CD4-positive, alpha-beta T cell treated with Interleukin-15 for 1 hour (primary cell): ENCODE data around the gene GPRIN3.
A peak's percentile ranks its signal among the peaks of the same experiment; 100 is the strongest.
"Not testable (repeated sequence)": the region's sequence is repeated elsewhere in the genome, so short reads cannot be mapped to it uniquely, and the experiment has no call there.

Experiments
- DNase-seq: peaks from one replicate; pipeline ENCODE4 v3.0.0-alpha.2; 2020

Gene GPRIN3

GRCh38 chr4:89288430-89288829 is 19.2 kb downstream of the GPRIN3 start:
- DNase-seq, result no peak

DNA sequence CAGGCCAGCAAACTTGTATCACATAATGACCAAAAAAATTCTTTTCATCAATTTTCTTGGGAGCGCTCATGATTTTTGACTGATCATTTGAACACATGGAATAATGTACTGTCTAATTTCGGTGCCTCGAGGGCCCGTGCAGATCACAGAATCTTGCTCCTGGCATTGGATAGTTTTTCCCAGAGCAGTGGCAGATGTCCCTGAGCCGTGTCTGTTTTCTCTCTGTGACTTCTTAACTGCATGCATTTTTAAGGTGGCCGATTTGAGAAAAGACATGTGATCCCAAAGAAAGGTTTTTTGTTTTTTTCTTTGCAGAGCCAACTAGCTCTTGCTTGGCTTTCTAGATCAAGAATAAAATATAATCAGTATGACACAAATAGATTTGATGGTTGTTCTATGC is 19.7 kb downstream of the GPRIN3 start:
- DNase-seq, result no peak

GRCh38 chr4:89285745-89286144 is 21.9 kb downstream of the GPRIN3 start:
- DNase-seq, result no peak

DNA sequence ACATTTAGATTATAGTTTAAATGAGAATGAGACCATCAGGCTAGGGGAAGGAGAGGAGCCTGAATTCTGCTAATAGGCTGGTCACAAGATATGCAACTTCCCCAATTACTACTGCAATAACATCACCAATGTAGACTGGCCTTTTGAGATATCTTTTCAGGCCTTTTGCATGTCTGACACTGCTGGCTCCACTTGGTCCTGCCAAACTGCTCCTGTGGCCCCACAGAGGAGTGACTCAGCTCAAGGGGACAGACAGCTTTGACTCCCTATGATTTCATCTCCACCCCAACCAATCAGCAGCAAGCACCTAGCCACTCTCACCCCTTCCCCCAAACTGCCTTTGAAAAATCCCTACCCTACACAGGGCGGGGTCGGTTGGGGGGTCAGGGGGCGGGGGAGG is 22.8 kb downstream of the GPRIN3 start:
- peak; percentile 57 for DNase-seq

DNA sequence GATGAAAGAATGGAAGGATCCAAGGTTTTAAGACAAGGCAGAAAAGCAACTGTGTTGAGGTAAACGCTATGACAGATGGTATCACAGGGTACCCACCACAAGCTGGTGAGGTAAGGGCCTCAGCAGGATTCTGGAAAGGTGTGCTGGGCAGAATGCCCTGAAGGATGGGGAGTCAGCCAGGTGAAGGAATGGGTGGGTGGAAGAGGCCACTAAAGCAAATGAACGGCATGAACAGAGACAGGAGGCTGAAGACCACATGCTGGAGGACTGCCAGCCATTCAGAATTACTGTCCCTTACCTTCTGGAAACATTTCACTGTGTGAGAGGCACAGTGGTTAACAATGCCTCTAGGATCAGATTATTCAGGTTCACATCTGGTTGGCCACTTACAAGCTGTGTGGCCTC is 23.6 kb downstream of the GPRIN3 start:
- no peak for DNase-seq

DNA sequence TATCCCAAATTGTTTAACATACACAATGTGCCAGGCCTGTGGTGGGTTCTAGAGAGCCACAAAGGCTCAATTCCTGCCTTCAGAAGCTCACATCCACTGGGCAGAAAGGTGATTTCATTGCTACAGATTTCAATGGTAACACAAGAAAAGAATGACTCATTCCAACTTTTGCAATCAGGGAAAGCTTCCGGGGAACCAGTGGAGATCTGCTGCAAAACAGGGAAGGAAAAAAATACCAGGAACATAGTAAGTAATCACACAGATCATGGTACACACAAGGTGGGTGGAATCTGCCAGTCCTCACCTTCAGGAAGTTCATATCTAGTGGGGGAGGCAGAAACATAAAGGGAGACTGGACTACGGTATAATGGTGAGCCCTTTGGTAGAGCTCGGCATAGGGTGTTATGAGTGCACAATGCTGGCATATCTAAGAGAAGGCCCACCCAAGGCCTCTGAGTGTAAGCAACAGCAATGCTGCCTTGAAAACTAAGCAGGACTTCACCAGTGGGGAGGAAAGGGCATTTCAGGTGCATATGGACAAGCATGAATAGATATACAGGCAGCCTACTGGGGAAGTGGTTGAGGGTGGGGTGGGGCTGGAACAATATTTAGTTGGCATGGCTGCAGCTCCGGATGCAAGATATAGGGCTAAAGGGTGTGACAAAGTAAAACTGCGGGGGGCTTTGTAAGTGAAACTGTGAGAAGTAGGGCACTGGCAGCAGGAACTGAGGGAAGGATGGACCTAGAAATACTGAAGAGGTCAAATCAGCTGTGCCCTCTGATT is 24.2 kb downstream of the GPRIN3 start:
- peak; percentile 77 for DNase-seq

- DNase-seq, result no peak
Observed at GRCh38 chr4:89279385-89279784, 28.2 kb downstream of the GPRIN3 start.

DNA sequence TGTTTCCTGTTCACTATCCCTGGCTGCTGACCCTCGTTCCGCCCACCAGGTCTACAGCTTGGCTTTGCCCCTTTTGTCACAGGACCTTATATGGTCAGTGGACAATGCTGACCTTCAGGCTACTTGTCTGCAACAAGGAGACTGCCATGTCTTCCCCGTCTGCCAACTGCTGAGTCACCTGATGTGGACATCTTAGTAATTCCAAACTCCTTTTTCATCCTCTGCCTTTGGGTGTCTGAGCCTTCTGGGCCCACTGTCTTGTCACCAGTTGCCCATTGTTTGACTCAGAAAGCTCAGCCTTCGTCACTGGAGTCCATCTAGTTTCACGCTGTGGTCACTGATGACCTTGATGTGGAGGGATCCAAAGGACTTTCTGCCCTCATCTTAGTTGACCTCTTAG is 30.2 kb downstream of the GPRIN3 start:
- DNase-seq, result no peak

DNA sequence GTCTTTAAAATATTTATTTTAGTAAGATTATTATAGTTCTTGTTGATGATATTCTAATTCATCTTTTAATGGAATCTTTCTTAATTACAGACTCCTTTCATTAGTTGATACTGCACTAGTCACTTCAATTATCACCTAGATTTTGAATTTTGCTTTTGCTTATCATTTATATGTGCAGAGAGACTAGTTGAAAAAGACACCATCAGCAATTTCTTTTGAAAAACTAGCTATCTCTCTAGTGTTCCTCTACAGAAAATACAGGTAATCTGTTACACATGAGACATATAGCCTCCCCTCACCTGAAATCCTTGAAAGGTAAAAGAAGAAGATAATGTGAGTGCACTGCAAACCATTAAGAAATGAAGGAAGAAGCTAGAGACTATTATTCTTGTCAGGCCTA is 31.3 kb downstream of the GPRIN3 start:
- DNase-seq, result no peak

GRCh38 chr4:89275587-89275986 is 32.0 kb downstream of the GPRIN3 start:
- no peak for DNase-seq

DNA sequence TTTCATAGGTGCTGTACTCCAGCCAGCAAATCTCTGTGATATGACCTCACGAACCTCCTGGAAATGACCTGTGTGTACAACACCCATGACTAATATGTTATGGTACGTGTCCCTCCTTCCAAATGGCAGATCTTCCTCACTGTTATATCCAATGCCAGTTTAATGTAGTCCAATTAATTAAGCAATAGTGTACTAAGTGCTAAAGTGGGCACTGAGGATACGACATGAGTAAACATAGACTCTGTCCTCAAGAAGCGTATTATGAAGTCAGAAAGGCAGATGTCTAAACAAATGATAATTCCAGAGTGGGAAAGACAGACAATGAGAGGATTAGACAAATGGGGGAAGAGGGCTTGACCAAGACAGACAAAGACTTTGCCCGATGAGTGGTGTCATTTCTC is 33.9 kb downstream of the GPRIN3 start:
- no peak for DNase-seq

DNA sequence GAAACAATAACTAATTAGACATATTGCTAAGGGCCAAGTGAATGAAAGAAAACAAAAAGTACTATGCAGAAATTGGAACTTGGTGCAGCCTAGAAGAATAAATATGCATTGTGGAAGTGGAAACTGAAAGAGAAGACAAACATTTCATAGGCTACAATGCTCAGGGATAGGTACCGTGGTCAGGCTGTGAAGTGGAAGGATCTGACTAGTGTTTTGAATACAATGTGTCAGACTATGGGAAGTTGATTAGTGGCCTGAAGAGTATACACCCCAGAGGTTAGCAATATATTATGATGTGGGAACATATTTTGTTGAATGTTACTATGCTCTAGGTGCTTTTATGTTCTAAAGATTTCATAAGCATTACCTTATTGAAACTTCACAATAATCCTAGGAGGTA is 36.8 kb downstream of the GPRIN3 start:
- DNase-seq, result no peak

GRCh38 chr4:89269121-89269666 is 38.4 kb downstream of the GPRIN3 start:
- no peak for DNase-seq

GRCh38 chr4:89268679-89269078 is 38.9 kb downstream of the GPRIN3 start:
- DNase-seq, result no peak

DNA sequence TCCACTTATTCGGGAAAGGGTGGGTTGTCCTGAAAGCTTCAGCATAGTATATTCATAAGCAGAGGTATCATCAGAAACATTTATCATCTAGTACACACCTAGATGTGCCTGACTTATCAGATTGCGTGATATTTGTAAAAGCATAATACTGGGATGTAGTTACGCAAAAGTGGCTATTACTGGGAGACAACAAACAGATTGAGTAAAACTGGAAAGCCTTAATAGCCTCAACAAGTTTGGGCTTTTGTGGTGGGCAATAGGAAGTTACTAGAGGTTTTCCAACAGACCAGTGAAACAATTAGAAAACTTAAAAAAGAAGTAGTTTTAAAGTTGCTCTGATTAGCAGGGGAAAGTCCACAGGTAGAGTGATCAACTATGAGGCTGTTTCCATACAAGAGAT is 39.8 kb downstream of the GPRIN3 start:
- no peak for DNase-seq

DNA sequence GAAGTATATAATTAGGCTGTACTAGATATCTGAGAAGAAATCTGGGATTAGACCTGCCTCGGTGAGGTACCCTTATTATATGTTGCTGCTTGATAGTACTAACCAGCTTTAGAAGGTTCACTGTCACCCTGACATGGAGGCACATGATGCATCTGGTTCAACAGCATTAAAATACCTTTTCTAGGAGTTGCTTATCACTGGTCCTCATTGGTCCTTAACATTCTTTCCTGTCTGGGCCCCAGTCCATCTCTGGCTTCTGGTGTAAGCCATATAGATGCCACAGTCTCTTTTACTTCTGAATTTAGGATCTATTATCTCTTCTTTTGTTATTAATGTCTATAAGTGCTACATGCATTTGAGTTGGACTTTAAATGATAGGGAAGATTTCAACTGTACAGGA is 40.2 kb downstream of the GPRIN3 start:
- DNase-seq, result no peak

DNA sequence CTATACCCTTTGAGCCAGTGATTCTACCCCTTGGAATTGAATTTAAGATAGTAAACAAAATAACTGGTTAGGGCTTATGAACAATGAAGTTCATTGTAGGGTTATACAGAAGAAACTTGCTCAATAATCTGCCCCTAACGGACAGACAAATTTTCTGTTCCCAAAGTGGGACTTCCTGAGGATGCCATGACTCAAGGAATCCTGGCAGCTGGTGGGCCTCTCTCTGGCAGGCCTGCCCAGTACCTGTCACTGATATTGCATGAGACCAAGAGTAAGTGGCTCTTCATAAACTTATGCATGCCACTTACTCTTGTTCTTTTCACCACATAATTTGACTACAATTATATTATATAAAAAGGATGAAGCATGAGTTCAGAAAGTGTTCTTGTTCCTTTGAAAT is 41.5 kb downstream of the GPRIN3 start:
- DNase-seq, result no peak

- DNase-seq, result no peak
Observed at GRCh38 chr4:89263265-89263664, 44.3 kb downstream of the GPRIN3 start.

- DNase-seq, result no peak
Observed at GRCh38 chr4:89259301-89260028, 48.1 kb downstream of the GPRIN3 start.

- DNase-seq, result no peak
Observed at GRCh38 chr4:89258506-89258905, 49.1 kb downstream of the GPRIN3 start.

- no peak for DNase-seq
Observed at GRCh38 chr4:89257376-89257775, 50.2 kb downstream of the GPRIN3 start.

GRCh38 chr4:89256203-89256800 is 51.3 kb downstream of the GPRIN3 start:
- DNase-seq, result no peak

GRCh38 chr4:89254847-89255246 is 52.8 kb downstream of the GPRIN3 start:
- peak; percentile 45 for DNase-seq

DNA sequence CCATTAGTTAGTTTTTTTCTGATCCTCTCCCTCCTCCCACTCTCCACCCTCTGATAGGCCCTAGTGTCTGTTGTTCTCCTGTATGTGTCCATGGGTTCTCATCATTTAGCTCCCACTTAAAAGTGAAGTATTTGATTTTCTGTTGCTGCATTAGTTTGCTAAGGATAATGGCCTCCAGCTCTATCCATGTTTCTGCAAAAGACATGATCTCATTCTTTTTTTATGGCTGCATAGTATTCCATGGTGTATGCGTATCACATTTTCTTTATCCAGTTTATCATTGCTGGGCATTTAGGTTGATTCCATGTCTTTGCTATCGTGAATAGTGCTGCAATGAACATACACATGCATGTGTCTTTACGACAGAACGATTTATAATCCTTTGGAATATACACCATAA is 53.3 kb downstream of the GPRIN3 start:
- not testable (repeated sequence) for DNase-seq
